Transverse colon (tissue), 4 donors: Measurements from ENCODE around the gene UNK.

ENCODE experiments used
- EP300 ChIP-seq: sonication (generic); formaldehyde crosslinking; IDR thresholded peaks from one replicate; pipeline ENCODE4 v1.6.1; 2017; ENCODE audit warnings: antibody characterized with exemption, low read depth
- POLR2A ChIP-seq: fragments of 450-650 bp; IDR thresholded peaks from one replicate; pipeline ENCODE4 v1.6.1; 2016; ENCODE audit warnings: antibody characterized with exemption, mild to moderate bottlenecking, moderate library complexity
- POLR2AphosphoS5 ChIP-seq, 3 donors: sonication (generic); formaldehyde crosslinking; IDR thresholded peaks; one replicate each; pipeline ENCODE4 v1.6.1; 2016; ENCODE audit warnings: antibody characterized with exemption in 3 of 3
- TF ChIP-seq, protein P1 (sequence below), 5 experiments: fragments of 200-600 bp in 3 of 5; fragments of 450-650 bp in 2 of 5; sonication (generic) in 3 of 5; IDR thresholded peaks; 1 replicate in 2 of 5; 2 replicates in 3 of 5; pipeline ENCODE4 v1.5.1; 2016 to 2017; ENCODE audit warnings: antibody characterized with exemption in 5 of 5, inconsistent platforms in 3 of 5, mild to moderate bottlenecking in 2 of 5, moderate library complexity in 1 of 5

DNA sequence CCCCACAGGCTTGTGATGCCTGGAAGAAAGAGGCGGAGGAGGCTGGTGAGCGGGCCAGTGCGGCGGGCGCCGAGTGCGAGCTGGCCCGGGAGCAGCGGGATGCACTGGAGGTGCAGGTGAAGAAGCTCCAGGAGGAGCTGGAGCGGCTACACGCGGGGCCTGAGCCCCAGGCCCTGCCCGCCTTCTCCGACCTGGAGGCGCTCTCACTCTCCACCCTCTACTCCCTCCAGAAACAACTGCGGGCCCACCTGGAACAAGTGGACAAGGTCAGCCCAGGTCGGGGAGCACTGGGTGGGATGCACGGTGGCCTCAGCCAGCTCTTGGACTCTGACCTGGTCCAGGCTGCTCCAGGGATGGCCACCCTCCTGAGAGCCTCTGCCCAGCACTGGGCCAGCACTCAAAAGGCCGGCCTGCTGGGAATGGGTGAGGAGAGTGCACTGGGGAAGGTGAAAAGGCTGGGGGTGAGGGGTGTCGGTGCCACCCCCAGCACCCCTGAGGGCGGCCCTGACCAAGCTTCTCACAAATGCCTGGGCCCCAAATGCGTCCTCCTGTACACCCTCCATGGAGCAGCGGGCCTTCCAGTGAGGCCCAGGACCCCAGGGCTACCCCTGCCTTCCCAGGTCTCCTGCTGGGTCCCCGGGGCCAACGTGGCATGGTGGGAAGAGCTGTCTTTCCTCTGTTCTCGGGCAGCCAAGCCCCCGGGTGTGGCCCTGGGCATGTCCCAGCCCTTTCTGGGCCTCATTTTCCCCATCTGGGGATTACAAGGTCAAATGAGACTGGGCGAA is 38.8 kb downstream of the UNK start:
- TF ChIP-seq, protein P1, sequence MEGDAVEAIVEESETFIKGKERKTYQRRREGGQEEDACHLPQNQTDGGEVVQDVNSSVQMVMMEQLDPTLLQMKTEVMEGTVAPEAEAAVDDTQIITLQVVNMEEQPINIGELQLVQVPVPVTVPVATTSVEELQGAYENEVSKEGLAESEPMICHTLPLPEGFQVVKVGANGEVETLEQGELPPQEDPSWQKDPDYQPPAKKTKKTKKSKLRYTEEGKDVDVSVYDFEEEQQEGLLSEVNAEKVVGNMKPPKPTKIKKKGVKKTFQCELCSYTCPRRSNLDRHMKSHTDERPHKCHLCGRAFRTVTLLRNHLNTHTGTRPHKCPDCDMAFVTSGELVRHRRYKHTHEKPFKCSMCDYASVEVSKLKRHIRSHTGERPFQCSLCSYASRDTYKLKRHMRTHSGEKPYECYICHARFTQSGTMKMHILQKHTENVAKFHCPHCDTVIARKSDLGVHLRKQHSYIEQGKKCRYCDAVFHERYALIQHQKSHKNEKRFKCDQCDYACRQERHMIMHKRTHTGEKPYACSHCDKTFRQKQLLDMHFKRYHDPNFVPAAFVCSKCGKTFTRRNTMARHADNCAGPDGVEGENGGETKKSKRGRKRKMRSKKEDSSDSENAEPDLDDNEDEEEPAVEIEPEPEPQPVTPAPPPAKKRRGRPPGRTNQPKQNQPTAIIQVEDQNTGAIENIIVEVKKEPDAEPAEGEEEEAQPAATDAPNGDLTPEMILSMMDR (IDR thresholded peaks at IDR 0.05): no peak
- TF ChIP-seq POLR2A (no peak), EP300 (no peak), POLR2AphosphoS5 (IDR thresholded peaks at IDR 0.05) (no peak)
